Hepatocyte (in vitro differentiated cells): ENCODE data around the gene CXorf65.

Experiments
- EZH2 ChIP-seq: fragments of 200-600 bp; sonication (generic); IDR thresholded peaks from 2 replicates; pipeline ENCODE4 v1.6.1; 2016; ENCODE audit warnings: antibody characterized with exemption, mild to moderate bottlenecking, borderline replicate concordance
- EZH2phosphoT487 ChIP-seq: fragments of 200-600 bp; sonication (generic); IDR thresholded peaks from one replicate; pipeline ENCODE4 v1.6.1; 2018; ENCODE audit warnings: antibody characterized with exemption, mild to moderate bottlenecking, low read depth, moderate library complexity; ENCODE audit not compliant: unreplicated experiment, severe bottlenecking
- TF ChIP-seq, protein P1 (sequence below): fragments of 200-600 bp; sonication (generic); IDR thresholded peaks from 2 replicates; pipeline ENCODE4 v1.5.1; 2016; ENCODE audit warnings: antibody characterized with exemption, mild to moderate bottlenecking; ENCODE audit not compliant: poor library complexity

DNA sequence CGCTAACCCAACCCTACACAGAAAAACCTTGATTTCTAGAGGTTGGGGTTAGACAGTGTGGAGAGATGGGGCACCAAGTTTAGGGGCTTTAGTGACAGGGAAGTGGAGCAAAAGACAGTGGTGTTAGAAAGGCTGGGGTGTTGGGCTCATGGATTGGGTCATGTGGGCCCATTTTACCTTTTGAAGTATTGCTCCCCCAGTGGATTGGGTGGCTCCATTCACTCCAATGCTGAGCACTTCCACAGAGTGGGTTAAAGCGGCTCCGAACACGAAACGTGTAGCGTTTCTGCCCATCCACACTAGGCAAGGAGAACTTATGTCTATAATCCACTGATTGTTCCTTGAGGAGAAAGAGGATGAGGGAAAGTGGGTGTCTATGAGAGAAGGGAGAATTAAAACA, 2.5 kb upstream of the CXorf65 start:
- TF ChIP-seq, protein P1, sequence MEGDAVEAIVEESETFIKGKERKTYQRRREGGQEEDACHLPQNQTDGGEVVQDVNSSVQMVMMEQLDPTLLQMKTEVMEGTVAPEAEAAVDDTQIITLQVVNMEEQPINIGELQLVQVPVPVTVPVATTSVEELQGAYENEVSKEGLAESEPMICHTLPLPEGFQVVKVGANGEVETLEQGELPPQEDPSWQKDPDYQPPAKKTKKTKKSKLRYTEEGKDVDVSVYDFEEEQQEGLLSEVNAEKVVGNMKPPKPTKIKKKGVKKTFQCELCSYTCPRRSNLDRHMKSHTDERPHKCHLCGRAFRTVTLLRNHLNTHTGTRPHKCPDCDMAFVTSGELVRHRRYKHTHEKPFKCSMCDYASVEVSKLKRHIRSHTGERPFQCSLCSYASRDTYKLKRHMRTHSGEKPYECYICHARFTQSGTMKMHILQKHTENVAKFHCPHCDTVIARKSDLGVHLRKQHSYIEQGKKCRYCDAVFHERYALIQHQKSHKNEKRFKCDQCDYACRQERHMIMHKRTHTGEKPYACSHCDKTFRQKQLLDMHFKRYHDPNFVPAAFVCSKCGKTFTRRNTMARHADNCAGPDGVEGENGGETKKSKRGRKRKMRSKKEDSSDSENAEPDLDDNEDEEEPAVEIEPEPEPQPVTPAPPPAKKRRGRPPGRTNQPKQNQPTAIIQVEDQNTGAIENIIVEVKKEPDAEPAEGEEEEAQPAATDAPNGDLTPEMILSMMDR = no peak
- no peak for TF ChIP-seq EZH2
- no peak for TF ChIP-seq EZH2phosphoT487
